Measurements from ENCODE around the gene TRNAU1AP.
"Not testable (repeated sequence)": the region's sequence is repeated elsewhere in the genome, so short reads cannot be mapped to it uniquely, and the experiment has no call there.

TRNAU1AP gene

DNA sequence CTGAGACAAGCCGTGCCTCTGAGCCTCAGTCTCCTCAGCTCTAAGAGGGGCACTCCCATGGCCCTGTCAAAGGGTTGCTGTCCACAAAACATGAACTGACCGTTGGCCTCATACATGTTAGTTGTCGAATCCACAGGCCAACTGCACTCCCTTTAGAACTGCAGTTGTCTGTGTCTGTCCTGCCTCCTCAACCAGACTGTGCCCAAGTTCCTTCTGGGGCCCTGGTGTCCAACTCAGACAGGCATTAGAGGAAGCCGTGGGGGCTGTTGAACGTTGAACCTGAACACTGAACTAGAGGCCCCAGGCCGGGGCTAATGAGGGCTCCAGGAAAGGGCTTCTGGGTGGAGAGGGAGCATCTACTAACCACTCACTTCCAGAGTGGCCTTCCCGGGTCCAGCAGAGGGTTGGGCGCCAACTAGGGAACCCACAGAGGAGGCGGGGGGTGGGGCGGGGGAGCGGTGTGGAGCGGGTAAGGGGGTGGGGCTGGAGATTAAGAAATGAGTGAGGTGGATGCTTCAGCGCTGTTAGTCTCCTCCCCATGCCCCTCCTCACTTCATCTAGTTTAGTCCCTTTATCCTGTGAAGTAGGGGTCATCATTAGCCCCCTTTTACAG, 38.9 kb downstream of the TRNAU1AP start, which contains the start of gene RAB42:
Gene RAB42, plus strand, starts transcription at position 558 of the 613 bp plus-strand sequence. CDS start 247 bp downstream, outside the sequence.
- Histone ChIP-seq H3K9ac (no peak within 1 kb of the TSS), H3K36me3 (ENCODE audit: insufficient read depth) (no peaks in the 10 kb centered on the region), H2AFZ (ENCODE audit: low read depth) (no peak within 1 kb of the TSS), H3K27ac (no peak within 1 kb of the TSS), H3K4me2 (no peak within 1 kb of the TSS), H3K4me3 (IDR thresholded peaks at IDR 0.05; ENCODE audit: insufficient read depth, low read depth, low read length) (no peak within 1 kb of the TSS), H3K4me1 (ENCODE audit: low read depth, poor library complexity, severe bottlenecking) (peaks cover 7% of the 10 kb centered on the region), H4K20me1 (ENCODE audit: insufficient read depth) (no peaks in the 10 kb centered on the region), H3K79me2 (ENCODE audit: insufficient read depth, low read depth) (no peaks in the 10 kb centered on the region), H3K27me3 (ENCODE audit: insufficient read depth, low read depth) (no peaks in the 10 kb centered on the region)
- TF ChIP-seq, protein P1, sequence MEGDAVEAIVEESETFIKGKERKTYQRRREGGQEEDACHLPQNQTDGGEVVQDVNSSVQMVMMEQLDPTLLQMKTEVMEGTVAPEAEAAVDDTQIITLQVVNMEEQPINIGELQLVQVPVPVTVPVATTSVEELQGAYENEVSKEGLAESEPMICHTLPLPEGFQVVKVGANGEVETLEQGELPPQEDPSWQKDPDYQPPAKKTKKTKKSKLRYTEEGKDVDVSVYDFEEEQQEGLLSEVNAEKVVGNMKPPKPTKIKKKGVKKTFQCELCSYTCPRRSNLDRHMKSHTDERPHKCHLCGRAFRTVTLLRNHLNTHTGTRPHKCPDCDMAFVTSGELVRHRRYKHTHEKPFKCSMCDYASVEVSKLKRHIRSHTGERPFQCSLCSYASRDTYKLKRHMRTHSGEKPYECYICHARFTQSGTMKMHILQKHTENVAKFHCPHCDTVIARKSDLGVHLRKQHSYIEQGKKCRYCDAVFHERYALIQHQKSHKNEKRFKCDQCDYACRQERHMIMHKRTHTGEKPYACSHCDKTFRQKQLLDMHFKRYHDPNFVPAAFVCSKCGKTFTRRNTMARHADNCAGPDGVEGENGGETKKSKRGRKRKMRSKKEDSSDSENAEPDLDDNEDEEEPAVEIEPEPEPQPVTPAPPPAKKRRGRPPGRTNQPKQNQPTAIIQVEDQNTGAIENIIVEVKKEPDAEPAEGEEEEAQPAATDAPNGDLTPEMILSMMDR (conservative IDR thresholded peaks at IDR 0.05; ENCODE audit: low read depth, low read length): no peak

DNA sequence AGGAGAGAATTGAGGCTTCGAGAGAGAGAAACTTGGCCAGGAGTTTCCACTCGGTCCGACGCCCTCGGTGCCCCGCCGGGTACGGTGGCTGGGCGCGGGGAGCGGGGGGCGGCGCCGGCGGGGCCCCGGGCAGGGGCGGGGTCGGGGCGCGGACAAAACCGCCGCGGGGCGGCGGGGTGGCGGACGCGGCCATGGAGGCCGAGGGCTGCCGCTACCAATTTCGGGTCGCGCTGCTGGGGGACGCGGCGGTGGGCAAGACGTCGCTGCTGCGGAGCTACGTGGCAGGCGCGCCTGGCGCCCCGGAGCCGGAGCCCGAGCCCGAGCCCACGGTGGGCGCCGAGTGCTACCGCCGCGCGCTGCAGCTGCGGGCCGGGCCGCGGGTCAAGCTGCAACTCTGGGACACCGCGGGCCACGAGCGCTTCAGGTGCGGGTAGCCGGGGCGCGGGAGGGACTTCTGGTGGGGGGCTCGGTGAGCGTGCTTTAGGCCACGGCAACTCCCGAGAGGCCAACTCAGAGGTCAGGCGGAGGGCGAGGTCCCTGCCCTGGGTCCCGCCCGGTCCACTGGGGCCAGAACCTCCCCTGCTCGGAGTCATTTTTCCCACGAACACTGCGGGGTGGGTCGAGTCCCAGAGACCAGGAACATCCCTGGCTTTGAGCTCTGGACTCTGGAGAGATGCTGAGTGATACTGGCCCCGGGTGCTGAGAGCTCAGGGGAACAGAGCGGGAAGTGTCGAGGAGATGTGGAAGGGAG, 39.6 kb downstream of the TRNAU1AP start:
- Histone ChIP-seq H3K9ac (no peak overlapping the region), H3K27ac (no peak overlapping the region), H3K4me1 (ENCODE audit: low read depth, poor library complexity, severe bottlenecking) (peaks cover 12% of the 10 kb centered on the region), H3K4me3 (IDR thresholded peaks at IDR 0.05; ENCODE audit: insufficient read depth, low read depth, low read length) (no peak overlapping the region), H3K36me3 (ENCODE audit: insufficient read depth) (no peaks in the 10 kb centered on the region), H3K4me2 (no peak overlapping the region), H3K27me3 (ENCODE audit: insufficient read depth, low read depth) (no peaks in the 10 kb centered on the region), H2AFZ (ENCODE audit: low read depth) (no peak overlapping the region), H3K79me2 (ENCODE audit: insufficient read depth, low read depth) (no peaks in the 10 kb centered on the region), H4K20me1 (ENCODE audit: insufficient read depth) (no peaks in the 10 kb centered on the region)
- TF ChIP-seq, protein P1 (conservative IDR thresholded peaks at IDR 0.05; ENCODE audit: low read depth, low read length): no peak

DNA sequence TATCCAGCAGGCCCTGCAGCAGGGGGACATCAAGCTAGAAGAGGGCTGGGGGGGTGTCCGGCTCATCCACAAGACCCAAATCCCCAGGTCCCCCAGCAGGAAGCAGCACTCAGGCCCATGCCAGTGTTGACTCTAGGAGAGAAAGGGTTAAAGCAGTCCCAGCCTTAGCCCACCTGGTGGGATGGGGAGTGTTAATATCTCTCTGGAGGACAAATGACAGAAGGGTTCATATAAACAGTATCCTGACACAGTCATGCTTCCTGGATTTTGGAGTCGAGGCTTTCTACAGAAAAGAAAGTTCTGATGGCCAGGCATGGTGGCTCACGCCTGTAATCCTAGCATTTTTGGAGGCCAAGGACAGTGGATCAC, 41.1 kb downstream of the TRNAU1AP start:
- H3K9ac ChIP-seq: not testable (repeated sequence)

DNA sequence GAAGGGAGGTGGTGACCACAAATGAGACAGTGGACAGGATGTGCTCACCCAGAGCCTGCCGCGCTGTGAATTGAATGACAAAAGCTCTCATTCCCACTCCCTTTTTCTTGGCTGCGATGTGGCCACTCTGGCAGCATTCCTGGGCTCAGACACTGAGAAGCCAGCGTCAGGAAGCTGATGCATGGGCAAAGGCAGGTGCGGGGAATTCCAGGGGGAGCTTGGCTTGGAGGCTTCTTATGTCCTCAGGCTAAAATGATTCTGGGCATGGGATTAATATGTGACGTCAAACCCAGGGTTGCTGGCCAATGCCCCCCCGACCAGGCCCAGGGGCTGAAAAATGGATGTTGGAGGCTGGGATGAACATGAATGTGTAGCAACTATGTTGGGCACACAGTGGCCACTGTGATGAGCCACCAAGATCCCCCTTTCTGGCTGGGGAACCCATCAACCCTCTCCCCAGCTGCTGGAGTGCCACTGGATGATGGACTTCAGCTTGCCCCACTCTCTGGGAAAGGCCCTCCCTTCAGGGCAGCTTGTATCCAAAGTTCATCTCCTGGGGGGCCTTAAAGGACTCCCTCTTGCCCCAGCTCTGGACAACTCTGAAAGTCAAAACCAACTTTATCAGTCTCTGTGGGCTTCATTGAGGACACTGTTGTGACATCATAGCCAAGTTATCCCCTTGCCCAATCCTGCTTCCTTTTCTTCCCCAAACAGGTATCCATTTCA, 42.0 kb downstream of the TRNAU1AP start:
- H3K4me1 ChIP-seq (ENCODE audit: low read depth, poor library complexity, severe bottlenecking): peaks cover 34% of the 10 kb centered on the region
- H3K27ac ChIP-seq; H3K4me2 ChIP-seq; H3K79me2 ChIP-seq (ENCODE audit: insufficient read depth, low read depth); H3K9ac ChIP-seq; H3K27me3 ChIP-seq (ENCODE audit: insufficient read depth, low read depth); H3K36me3 ChIP-seq (ENCODE audit: insufficient read depth); H4K20me1 ChIP-seq (ENCODE audit: insufficient read depth); H3K4me3 ChIP-seq (IDR thresholded peaks at IDR 0.05; ENCODE audit: insufficient read depth, low read depth, low read length); H2AFZ ChIP-seq (ENCODE audit: low read depth): not testable (repeated sequence)

More for the DNA sequence above, 41.1 kb downstream of the TRNAU1AP start:
- not testable (repeated sequence) for H3K27ac ChIP-seq; H2AFZ ChIP-seq (ENCODE audit: low read depth); H3K4me2 ChIP-seq; H3K79me2 ChIP-seq (ENCODE audit: insufficient read depth, low read depth); H3K36me3 ChIP-seq (ENCODE audit: insufficient read depth); H3K4me3 ChIP-seq (IDR thresholded peaks at IDR 0.05; ENCODE audit: insufficient read depth, low read depth, low read length); H3K27me3 ChIP-seq (ENCODE audit: insufficient read depth, low read depth); H4K20me1 ChIP-seq (ENCODE audit: insufficient read depth)
- H3K4me1 ChIP-seq (ENCODE audit: low read depth, poor library complexity, severe bottlenecking): peaks cover 26% of the 10 kb centered on the region

DNA sequence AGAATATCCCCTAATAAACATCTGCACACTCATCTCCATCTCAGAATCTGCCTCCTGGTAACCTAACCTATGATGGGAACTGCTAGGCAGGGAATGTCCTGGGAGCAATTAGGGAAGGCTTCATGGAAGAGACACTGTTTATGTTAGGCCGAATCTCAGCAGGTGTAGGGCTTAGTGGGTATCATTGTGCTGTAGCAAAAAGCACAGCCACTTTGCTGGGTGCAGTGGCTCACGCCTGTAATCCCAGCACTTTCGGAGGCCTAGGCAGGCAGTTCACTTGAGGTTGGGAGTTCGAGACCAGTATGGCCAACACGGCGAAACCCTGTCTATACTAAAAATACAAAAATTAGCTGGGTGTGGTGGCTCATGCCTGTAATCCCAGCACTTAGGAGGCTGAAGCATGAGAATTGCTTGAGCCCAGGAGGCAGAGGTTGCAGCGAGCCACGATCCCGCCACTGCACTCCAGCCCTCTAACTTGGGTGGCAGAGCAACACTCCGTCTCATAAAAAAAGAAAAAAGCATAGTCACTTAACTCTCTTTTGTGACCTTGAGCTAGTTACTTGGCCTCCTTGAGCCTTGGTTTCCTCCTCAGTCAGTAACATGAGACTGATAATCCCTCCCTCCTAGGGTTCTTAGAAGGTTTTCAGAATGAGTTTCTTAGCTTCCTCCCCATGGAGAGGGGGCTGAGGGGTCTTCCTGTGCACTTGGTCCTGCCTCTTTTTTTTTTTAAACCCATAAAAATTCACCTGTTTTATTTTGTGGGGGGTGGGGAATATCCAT, 42.7 kb downstream of the TRNAU1AP start:
- TF ChIP-seq, protein P1 (conservative IDR thresholded peaks at IDR 0.05; ENCODE audit: low read depth, low read length): no peak
- H3K9ac ChIP-seq: no peak overlapping the region
- peaks cover 41% of the 10 kb centered on the region for H3K4me1 ChIP-seq (ENCODE audit: low read depth, poor library complexity, severe bottlenecking)

GRCh38 chr1:28596276-28596675, 43.4 kb downstream of the TRNAU1AP start:
- not testable (repeated sequence) for H3K27ac ChIP-seq; H3K9ac ChIP-seq; H3K79me2 ChIP-seq (ENCODE audit: insufficient read depth, low read depth); H3K36me3 ChIP-seq (ENCODE audit: insufficient read depth); H2AFZ ChIP-seq (ENCODE audit: low read depth); H3K4me2 ChIP-seq; H3K4me3 ChIP-seq (IDR thresholded peaks at IDR 0.05; ENCODE audit: insufficient read depth, low read depth, low read length); H4K20me1 ChIP-seq (ENCODE audit: insufficient read depth); H3K27me3 ChIP-seq (ENCODE audit: insufficient read depth, low read depth)
- peaks cover 48% of the 10 kb centered on the region for H3K4me1 ChIP-seq (ENCODE audit: low read depth, poor library complexity, severe bottlenecking)

More for the DNA sequence above, 42.7 kb downstream of the TRNAU1AP start:
- no peaks in the 10 kb centered on the region for H4K20me1 ChIP-seq (ENCODE audit: insufficient read depth)
- H2AFZ ChIP-seq (ENCODE audit: low read depth): no peak overlapping the region
- no peak overlapping the region for H3K4me3 ChIP-seq (IDR thresholded peaks at IDR 0.05; ENCODE audit: insufficient read depth, low read depth, low read length)
- H3K27me3 ChIP-seq (ENCODE audit: insufficient read depth, low read depth): no peaks in the 10 kb centered on the region
- H3K36me3 ChIP-seq (ENCODE audit: insufficient read depth): no peaks in the 10 kb centered on the region
- H3K4me2 ChIP-seq: no peak overlapping the region
- H3K79me2 ChIP-seq (ENCODE audit: insufficient read depth, low read depth): no peaks in the 10 kb centered on the region
- H3K27ac ChIP-seq: no peak overlapping the region

Data from KMS-11 (cell line).